ENCODE results near the gene PKN2. TPM values are rescaled to one million over a fixed set of nuclear protein-coding genes. Genes with fewer than 3 reads are reported as not detected.

The PKN2 gene
- total RNA-seq, 1 donor from 2014 or later = 72.8 TPM

DNA sequence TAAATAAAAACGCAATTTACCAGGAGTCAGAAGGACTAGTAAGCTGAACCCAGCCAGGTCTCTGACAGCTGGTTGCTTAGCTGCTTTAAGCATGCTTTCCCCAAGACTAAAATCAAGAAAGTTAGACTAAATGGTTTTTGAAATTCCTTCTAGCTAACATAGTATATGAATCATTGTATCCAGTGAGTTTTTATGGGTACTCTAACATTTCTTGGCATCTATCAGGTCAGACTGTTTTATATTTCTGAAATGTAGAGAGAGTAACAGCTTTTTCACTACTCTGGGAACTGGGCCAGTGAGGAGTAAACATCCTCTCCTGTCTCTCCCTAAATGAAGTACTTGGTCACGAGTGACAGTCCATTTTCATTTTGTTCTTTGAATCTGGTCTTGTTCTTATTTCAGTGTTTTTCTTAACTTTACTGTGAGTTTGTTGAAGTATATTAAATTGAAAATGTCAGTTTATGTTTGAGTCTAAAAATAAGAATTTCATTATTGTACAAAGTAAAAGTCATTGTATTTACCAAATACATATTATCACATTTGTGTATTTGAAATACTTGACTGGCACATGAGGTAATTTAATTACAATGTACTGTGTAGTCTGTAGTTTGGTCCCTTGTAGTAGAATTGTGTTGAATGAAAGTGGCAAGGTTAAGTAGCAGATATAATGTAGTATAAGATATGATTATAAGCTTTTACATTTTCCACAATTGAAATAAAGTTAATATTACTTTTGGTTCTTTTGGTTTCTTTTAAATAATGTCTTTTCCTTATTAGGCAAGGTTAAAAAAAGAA lies 47.6 kb downstream of the PKN2 start:
- H3K4me3 Mint-ChIP-seq (ENCODE audit: low read depth) = no peak overlapping the region
- peak overlapping the region; percentile 78 for H3K27ac Mint-ChIP-seq
- H3K36me3 Mint-ChIP-seq (ENCODE audit: insufficient read depth) = peaks cover 31% of the 10 kb centered on the region
- no peaks in the 10 kb centered on the region for H3K27me3 Mint-ChIP-seq
- H3K4me1 Mint-ChIP-seq (ENCODE audit: low read depth) = peaks cover 10% of the 10 kb centered on the region
- no peak for DNase-seq (ENCODE audit: low spot score, unreplicated experiment)
- H3K9me3 Mint-ChIP-seq (ENCODE audit: low read depth) = peaks cover 30% of the 10 kb centered on the region
- TF ChIP-seq, protein P1, sequence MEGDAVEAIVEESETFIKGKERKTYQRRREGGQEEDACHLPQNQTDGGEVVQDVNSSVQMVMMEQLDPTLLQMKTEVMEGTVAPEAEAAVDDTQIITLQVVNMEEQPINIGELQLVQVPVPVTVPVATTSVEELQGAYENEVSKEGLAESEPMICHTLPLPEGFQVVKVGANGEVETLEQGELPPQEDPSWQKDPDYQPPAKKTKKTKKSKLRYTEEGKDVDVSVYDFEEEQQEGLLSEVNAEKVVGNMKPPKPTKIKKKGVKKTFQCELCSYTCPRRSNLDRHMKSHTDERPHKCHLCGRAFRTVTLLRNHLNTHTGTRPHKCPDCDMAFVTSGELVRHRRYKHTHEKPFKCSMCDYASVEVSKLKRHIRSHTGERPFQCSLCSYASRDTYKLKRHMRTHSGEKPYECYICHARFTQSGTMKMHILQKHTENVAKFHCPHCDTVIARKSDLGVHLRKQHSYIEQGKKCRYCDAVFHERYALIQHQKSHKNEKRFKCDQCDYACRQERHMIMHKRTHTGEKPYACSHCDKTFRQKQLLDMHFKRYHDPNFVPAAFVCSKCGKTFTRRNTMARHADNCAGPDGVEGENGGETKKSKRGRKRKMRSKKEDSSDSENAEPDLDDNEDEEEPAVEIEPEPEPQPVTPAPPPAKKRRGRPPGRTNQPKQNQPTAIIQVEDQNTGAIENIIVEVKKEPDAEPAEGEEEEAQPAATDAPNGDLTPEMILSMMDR (IDR thresholded peaks at IDR 0.05; ENCODE audit: unreplicated experiment) = no peak

DNA sequence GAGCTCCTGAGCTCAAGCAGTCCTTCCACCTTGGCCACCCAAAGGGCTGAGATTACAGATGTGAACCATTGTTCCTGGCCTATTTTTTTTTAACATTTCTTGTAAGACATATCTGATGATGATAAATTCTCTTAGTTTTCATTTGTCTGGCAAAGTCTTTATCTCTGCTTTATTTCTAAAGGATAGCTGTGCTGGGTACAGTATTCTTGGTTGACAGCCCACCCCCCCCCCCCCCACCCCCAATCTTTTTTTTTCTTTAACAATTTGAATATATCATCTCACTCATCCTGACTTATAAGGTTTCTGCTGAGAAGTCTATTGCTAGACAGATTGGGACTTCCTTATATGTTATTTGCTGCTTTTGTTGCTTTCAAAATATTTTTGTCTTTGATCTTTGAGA lies 51.3 kb downstream of the PKN2 start:
- Mint-ChIP-seq H3K27ac (no peak overlapping the region), H3K9me3 (ENCODE audit: low read depth) (peaks cover 30% of the 10 kb centered on the region), H3K4me1 (ENCODE audit: low read depth) (peaks cover 12% of the 10 kb centered on the region)

DNA sequence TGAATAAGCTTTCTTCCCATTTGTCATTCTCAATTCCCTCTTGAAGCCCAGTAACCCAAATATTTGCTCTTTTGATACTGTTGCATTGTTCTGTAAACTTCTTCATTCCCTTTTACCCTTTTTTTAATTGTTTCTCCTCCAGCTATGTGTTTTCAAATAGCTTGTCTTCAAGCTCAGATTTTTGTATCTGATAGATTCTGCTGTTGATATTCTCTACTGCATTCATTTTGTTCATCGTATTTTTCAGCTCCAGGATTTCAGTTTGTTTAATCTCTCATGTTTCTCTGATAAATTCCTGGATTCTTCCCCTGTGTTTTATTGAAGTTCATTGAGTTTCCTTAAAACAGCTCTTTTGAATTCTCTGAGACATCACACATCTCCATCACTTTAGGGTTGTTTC lies 51.8 kb downstream of the PKN2 start:
- TF ChIP-seq, protein P1 (IDR thresholded peaks at IDR 0.05; ENCODE audit: unreplicated experiment) = no peak
- H3K27me3 Mint-ChIP-seq = no peaks in the 10 kb centered on the region
- H3K9me3 Mint-ChIP-seq (ENCODE audit: low read depth) = peaks cover 30% of the 10 kb centered on the region
- no peak overlapping the region for H3K4me3 Mint-ChIP-seq (ENCODE audit: low read depth)
- H3K4me1 Mint-ChIP-seq (ENCODE audit: low read depth) = peaks cover 13% of the 10 kb centered on the region
- peaks cover 29% of the 10 kb centered on the region for H3K36me3 Mint-ChIP-seq (ENCODE audit: insufficient read depth)
- H3K27ac Mint-ChIP-seq = no peak overlapping the region
- no peak for DNase-seq (ENCODE audit: low spot score, unreplicated experiment)

More for the DNA sequence above, 51.3 kb downstream of the PKN2 start:
- peaks cover 29% of the 10 kb centered on the region for H3K36me3 Mint-ChIP-seq (ENCODE audit: insufficient read depth)
- H3K27me3 Mint-ChIP-seq = no peaks in the 10 kb centered on the region
- H3K4me3 Mint-ChIP-seq (ENCODE audit: low read depth) = no peak overlapping the region
- no peak for DNase-seq (ENCODE audit: low spot score, unreplicated experiment)
- TF ChIP-seq, protein P1 (IDR thresholded peaks at IDR 0.05; ENCODE audit: unreplicated experiment) = no peak

DNA sequence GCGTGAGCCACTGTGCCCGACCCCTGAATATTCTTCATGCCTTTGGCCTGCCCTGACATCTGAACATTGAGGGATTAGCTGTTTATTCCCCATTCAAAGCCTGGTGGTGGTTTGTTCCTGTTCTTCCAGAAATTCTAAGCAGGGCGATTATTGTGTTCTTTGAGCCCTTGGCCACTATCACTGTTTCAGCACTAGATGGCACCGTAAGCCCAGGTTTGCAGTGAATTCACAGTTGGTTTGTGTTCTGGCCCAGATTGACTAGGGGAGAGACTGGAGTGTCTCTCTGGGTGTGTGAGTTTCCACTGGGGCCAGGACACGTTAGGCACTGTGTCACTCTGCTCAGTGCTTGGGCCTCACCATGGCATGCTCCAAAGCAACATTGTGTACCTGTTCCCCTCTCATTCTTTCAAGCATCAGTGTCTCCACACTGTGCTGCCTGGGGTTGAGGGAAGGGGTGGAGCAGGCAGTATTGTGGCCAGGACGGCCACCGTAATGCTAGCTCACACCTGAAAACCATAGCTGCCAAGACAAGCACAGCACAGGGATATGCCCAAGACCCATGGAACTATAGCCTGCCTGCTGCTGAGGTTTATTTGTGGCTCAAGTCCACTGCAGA lies 52.7 kb downstream of the PKN2 start:
- H3K27me3 Mint-ChIP-seq = no peaks in the 10 kb centered on the region
- peaks cover 9% of the 10 kb centered on the region for H3K4me1 Mint-ChIP-seq (ENCODE audit: low read depth)
- peaks cover 29% of the 10 kb centered on the region for H3K36me3 Mint-ChIP-seq (ENCODE audit: insufficient read depth)
- no peak for DNase-seq (ENCODE audit: low spot score, unreplicated experiment)
- TF ChIP-seq, protein P1 (IDR thresholded peaks at IDR 0.05; ENCODE audit: unreplicated experiment) = peak; percentile 35
- H3K27ac Mint-ChIP-seq = no peak overlapping the region
- no peak overlapping the region for H3K4me3 Mint-ChIP-seq (ENCODE audit: low read depth)
- H3K9me3 Mint-ChIP-seq (ENCODE audit: low read depth) = peaks cover 30% of the 10 kb centered on the region

DNA sequence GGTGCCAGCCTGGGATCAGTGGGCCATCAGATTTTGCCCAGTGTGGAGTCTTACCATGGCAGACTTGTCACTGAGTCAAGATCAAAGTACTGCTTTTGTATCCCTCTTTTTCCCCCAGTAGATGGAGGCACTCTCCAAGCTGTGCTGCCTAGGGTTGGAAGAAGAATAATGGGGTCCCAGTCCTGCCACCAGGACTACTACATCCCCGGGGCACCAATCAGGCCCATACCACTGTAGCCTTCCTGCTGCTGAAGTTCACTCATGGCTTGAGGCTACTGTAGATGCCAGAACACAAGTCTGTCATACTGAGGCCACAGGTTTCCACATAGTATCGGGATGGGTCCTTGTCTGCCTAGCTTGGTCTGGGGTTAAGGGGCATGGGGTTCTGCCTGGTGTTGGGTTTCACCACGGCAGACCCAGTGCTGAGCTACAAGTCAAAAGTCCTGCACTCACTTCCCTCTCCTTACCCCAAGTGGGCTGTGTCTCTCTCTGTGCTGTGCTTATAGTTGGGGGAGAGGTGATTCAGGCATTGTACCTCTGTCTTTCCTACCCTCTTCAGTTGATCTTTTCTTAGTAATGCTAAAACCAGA lies 53.4 kb downstream of the PKN2 start:
- H3K9me3 Mint-ChIP-seq (ENCODE audit: low read depth) = peaks cover 30% of the 10 kb centered on the region
- H3K27me3 Mint-ChIP-seq = no peaks in the 10 kb centered on the region
- no peak for DNase-seq (ENCODE audit: low spot score, unreplicated experiment)
- H3K36me3 Mint-ChIP-seq (ENCODE audit: insufficient read depth) = peaks cover 30% of the 10 kb centered on the region
- H3K4me1 Mint-ChIP-seq (ENCODE audit: low read depth) = peaks cover 8% of the 10 kb centered on the region
- TF ChIP-seq, protein P1 (IDR thresholded peaks at IDR 0.05; ENCODE audit: unreplicated experiment) = no peak
- H3K4me3 Mint-ChIP-seq (ENCODE audit: low read depth) = no peak overlapping the region
- no peak overlapping the region for H3K27ac Mint-ChIP-seq
